GM23338 (cell line): ENCODE results near the gene SULT2B1. TPM values are rescaled to one million over a fixed set of nuclear protein-coding genes. Genes with fewer than 3 reads are reported as not detected.

Experiments
- ATAC-seq: fragments of 200-7000 bp; cut with Tn5 transposase; 3 replicates; pipeline ENCODE4 v1.9.1; 2020
- DNase-seq: peaks from one replicate; pipeline ENCODE4 v3.0.0-alpha.2; 2015; ENCODE audit warnings: low spot score
- H2AFZ ChIP-seq: fragments of 200-600 bp; sonication (generic); 2 replicates; pipeline ENCODE4 v1.8.0; 2016; ENCODE audit warnings: antibody characterized with exemption, mild to moderate bottlenecking, moderate library complexity
- H3F3A ChIP-seq: fragments of 200-600 bp; sonication (generic); replicated peaks from 2 replicates; pipeline ENCODE4 v1.8.0; 2017; ENCODE audit warnings: antibody characterized with exemption, mixed run types, low read depth
- H3K27ac ChIP-seq: fragments of 200-600 bp; sonication (generic); 2 replicates; pipeline ENCODE4 v1.6.1; 2016; ENCODE audit warnings: low read depth
- H3K27me3 ChIP-seq: fragments of 200-600 bp; sonication (generic); 2 replicates; pipeline ENCODE4 v1.8.0; 2016; ENCODE audit warnings: mild to moderate bottlenecking, mixed run types, moderate library complexity; ENCODE audit not compliant: insufficient read depth
- H3K36me3 ChIP-seq: fragments of 200-600 bp; sonication (generic); 2 replicates; pipeline ENCODE4 v1.8.0; 2016; ENCODE audit warnings: mild to moderate bottlenecking; ENCODE audit not compliant: insufficient read depth
- H3K4me1 ChIP-seq: fragments of 200-600 bp; sonication (generic); 2 replicates; pipeline ENCODE4 v1.8.0; 2016; ENCODE audit warnings: mild to moderate bottlenecking, moderate library complexity; ENCODE audit not compliant: insufficient read depth
- H3K4me2 ChIP-seq: fragments of 200-600 bp; sonication (generic); 2 replicates; pipeline ENCODE4 v1.7.1; 2017; ENCODE audit warnings: mixed run types
- H3K4me3 ChIP-seq: fragments of 200-600 bp; sonication (generic); 2 replicates; pipeline ENCODE4 v1.6.1; 2016; ENCODE audit warnings: mixed run types
- H3K79me2 ChIP-seq: fragments of 200-600 bp; sonication (generic); replicated peaks from 2 replicates; pipeline ENCODE4 v1.8.0; 2017; ENCODE audit warnings: mild to moderate bottlenecking; ENCODE audit not compliant: insufficient read depth
- H3K9me2 ChIP-seq: fragments of 200-600 bp; sonication (generic); 2 replicates; pipeline ENCODE4 v1.8.0; 2017; ENCODE audit not compliant: insufficient read depth
- H4K20me1 ChIP-seq: fragments of 200-600 bp; sonication (generic); replicated peaks from 2 replicates; pipeline ENCODE4 v1.8.0; 2017; ENCODE audit warnings: mild to moderate bottlenecking; ENCODE audit not compliant: insufficient read depth
- H3K27ac Mint-ChIP-seq: 2 replicates; pipeline ENCODE4 v1.8.0; 2020; ENCODE audit warnings: inconsistent platforms, mild to moderate bottlenecking, moderate library complexity, mixed read lengths
- H3K27me3 Mint-ChIP-seq: 3 replicates; pipeline ENCODE4 v1.8.0; 2022; ENCODE audit warnings: low read depth, mild to moderate bottlenecking, moderate library complexity, mixed read lengths, inconsistent platforms; ENCODE audit not compliant: insufficient read depth, poor library complexity
- H3K36me3 Mint-ChIP-seq: 3 replicates; pipeline ENCODE4 v1.8.0; 2021; ENCODE audit warnings: low read depth, mild to moderate bottlenecking, inconsistent platforms, moderate library complexity, mixed read lengths
- H3K4me1 Mint-ChIP-seq: 3 replicates; pipeline ENCODE4 v1.8.0; 2020; ENCODE audit warnings: mild to moderate bottlenecking, inconsistent platforms, mixed read lengths
- H3K4me3 Mint-ChIP-seq: 3 replicates; pipeline ENCODE4 v1.8.0; 2021; ENCODE audit warnings: moderate library complexity, mild to moderate bottlenecking, inconsistent platforms, mixed read lengths
- H3K9me3 Mint-ChIP-seq: 3 replicates; pipeline ENCODE4 v1.8.0; 2020; ENCODE audit warnings: moderate library complexity, mild to moderate bottlenecking, inconsistent platforms, mixed read lengths
- CREB1 ChIP-seq: fragments of 250-450 bp; sonication (Bioruptor Pico); IDR thresholded peaks from 2 replicates; pipeline ENCODE4 v1.5.0; 2020; ENCODE audit warnings: low read depth, mild to moderate bottlenecking, moderate library complexity
- CTCF ChIP-seq, 2 experiments: fragments of 200-600 bp in 1 of 2; sonication (generic) in 1 of 2; conservative IDR thresholded peaks; 2 replicates each; pipeline versions ENCODE4 v1.5.1 to v1.6.1; 2016 to 2017; ENCODE audit warnings: antibody characterized with exemption in 2 of 2, low read depth in 2 of 2, mild to moderate bottlenecking in 2 of 2, moderate library complexity in 1 of 2
- ETS1 ChIP-seq: IDR thresholded peaks from 2 replicates; pipeline ENCODE4 v1.6.1; 2016; ENCODE audit warnings: antibody characterized with exemption
- REST ChIP-seq: IDR thresholded peaks from one replicate; pipeline ENCODE4 v1.6.1; 2018; ENCODE audit warnings: antibody characterized with exemption; ENCODE audit not compliant: unreplicated experiment
- STAT1 ChIP-seq: IDR thresholded peaks from one replicate; pipeline ENCODE4 v1.6.1; 2016; ENCODE audit warnings: antibody characterized with exemption; ENCODE audit not compliant: unreplicated experiment
- ZNF114 ChIP-seq: fragments of 250-450 bp; sonication (Bioruptor Pico); IDR thresholded peaks from 2 replicates; pipeline ENCODE4 v1.5.0; 2020; ENCODE audit warnings: mild to moderate bottlenecking, moderate library complexity
- ZNF462 ChIP-seq: fragments of 250-450 bp; sonication (Bioruptor Pico); IDR thresholded peaks from 2 replicates; pipeline ENCODE4 v1.5.0; 2020; ENCODE audit warnings: mild to moderate bottlenecking, moderate library complexity
- polyA plus RNA-seq: library from polyadenylated mRNA; unstranded; fragments of >200 nt; fragmentation: Nextera tagmentation; extraction: Ambion mirVana; gene quantifications from 2 replicates; pipeline ENCODE4 v1.2.1, GENCODE V29; 2016
- total RNA-seq: library from RNA; depleted of rRNA; stranded (reverse); fragments of >200 nt; shearing (Covaris generic); gene quantifications from 2 replicates; pipeline ENCODE4 v1.2.3, GENCODE V29; 2014

SULT2B1 gene
- total and polyA plus RNA-seq, 2 experiments from 2014 or later: 1.3 to 2.5 TPM

- Histone ChIP-seq H3K4me1 (no peaks in the 10 kb centered on the region), H3K9me2 (no peaks in the 10 kb centered on the region), H2AFZ (no peak overlapping the region), H4K20me1 (no peaks in the 10 kb centered on the region), H3K4me3 (no peak overlapping the region), H3K27me3 (no peaks in the 10 kb centered on the region), H3K4me2 (no peak overlapping the region), H3K79me2 (no peaks in the 10 kb centered on the region), H3F3A (no peaks in the 10 kb centered on the region), H3K36me3 (no peaks in the 10 kb centered on the region), H3K27ac (no peak overlapping the region)
- Mint-ChIP-seq H3K27ac (no peak overlapping the region), H3K27me3 (peaks cover 9% of the 10 kb centered on the region), H3K4me1 (no peaks in the 10 kb centered on the region), H3K36me3 (no peaks in the 10 kb centered on the region; the same call in 2 of the 3 replicates), H3K4me3 (no peak overlapping the region), H3K9me3 (no peaks in the 10 kb centered on the region)
- ATAC-seq (no peak), DNase-seq (no peak)
- TF ChIP-seq REST (no peak), ZNF114 (CRISPR knock-in tag) (no peak), CTCF (conservative IDR thresholded peaks at IDR 0.05; ENCODE audit: low read depth in 2 of 2) (no peak), ZNF462 (no peak), STAT1 (no peak), CREB1 (CRISPR knock-in tag) (no peak), ETS1 (no peak)
Observed at GRCh38 chr19:48596237-48596636, 44.3 kb downstream of the SULT2B1 start.
